Trophoblast cell (in vitro differentiated cells and primary cell): ENCODE results near the gene KCNAB2.

ENCODE experiments used
- DNase-seq, 2 donors: peaks; one replicate each; pipeline ENCODE4 v3.0.0-alpha.2; 2016
- H2AFZ ChIP-seq: 2 replicates; pipeline ENCODE4 v1.6.1; 2013; ENCODE audit warnings: low read length, moderate library complexity, mild to moderate bottlenecking; ENCODE audit not compliant: insufficient read depth, poor library complexity
- H2AK5ac ChIP-seq: 2 replicates; pipeline ENCODE4 v1.6.1; 2013; ENCODE audit warnings: mild to moderate bottlenecking, low read length
- H2BK120ac ChIP-seq: 2 replicates; pipeline ENCODE4 v1.6.1; 2013; ENCODE audit warnings: low read length, mild to moderate bottlenecking, moderate library complexity; ENCODE audit not compliant: insufficient read depth, poor library complexity
- H2BK12ac ChIP-seq: 2 replicates; pipeline ENCODE4 v1.6.1; 2013; ENCODE audit warnings: mild to moderate bottlenecking, low read length, moderate library complexity
- H2BK5ac ChIP-seq: 2 replicates; pipeline ENCODE4 v1.6.1; 2013; ENCODE audit warnings: low read length, low read depth, moderate library complexity, mild to moderate bottlenecking; ENCODE audit not compliant: poor library complexity
- H3K14ac ChIP-seq: 2 replicates; pipeline ENCODE4 v1.6.1; 2013; ENCODE audit warnings: mild to moderate bottlenecking, low read length
- H3K18ac ChIP-seq: 2 replicates; pipeline ENCODE4 v1.6.1; 2013; ENCODE audit warnings: mild to moderate bottlenecking, low read length
- H3K23ac ChIP-seq: 2 replicates; pipeline ENCODE4 v1.6.1; 2013; ENCODE audit warnings: low read length
- H3K27ac ChIP-seq: 2 replicates; pipeline ENCODE4 v1.5.1; 2013; ENCODE audit warnings: low read depth, mild to moderate bottlenecking, inconsistent platforms, low read length, moderate library complexity
- H3K27me3 ChIP-seq: 2 replicates; pipeline ENCODE4 v1.6.1; 2013; ENCODE audit warnings: inconsistent platforms, mild to moderate bottlenecking, low read length, moderate library complexity; ENCODE audit not compliant: insufficient read depth
- H3K36me3 ChIP-seq, 2 experiments: 1 replicate in 1 of 2; 2 replicates in 1 of 2; pipeline ENCODE4 v1.6.1; 2013; ENCODE audit warnings: low read length in 2 of 2, mild to moderate bottlenecking in 2 of 2, moderate library complexity in 1 of 2; ENCODE audit not compliant: insufficient read depth in 2 of 2, control insufficient read depth in 1 of 2
- H3K4ac ChIP-seq: 2 replicates; pipeline ENCODE4 v1.6.1; 2013; ENCODE audit warnings: low read depth, mild to moderate bottlenecking, low read length, moderate library complexity
- H3K4me1 ChIP-seq, 2 experiments: 1 replicate in 1 of 2; 2 replicates in 1 of 2; pipeline ENCODE4 v1.6.1; 2013; ENCODE audit warnings: low read length in 2 of 2, mild to moderate bottlenecking in 2 of 2, moderate library complexity in 1 of 2; ENCODE audit not compliant: insufficient read depth in 2 of 2, control insufficient read depth in 1 of 2
- H3K4me2 ChIP-seq: 2 replicates; pipeline ENCODE4 v1.6.1; 2013; ENCODE audit warnings: inconsistent platforms, mild to moderate bottlenecking, low read length, moderate library complexity
- H3K4me3 ChIP-seq: 2 replicates; pipeline ENCODE4 v1.5.1; 2013; ENCODE audit warnings: mild to moderate bottlenecking, low read depth, low read length, inconsistent platforms
- H3K79me1 ChIP-seq: one replicate; pipeline ENCODE4 v1.6.1; 2013; ENCODE audit warnings: low read length
- H3K79me2 ChIP-seq: 2 replicates; pipeline ENCODE4 v1.6.1; 2013; ENCODE audit warnings: low read length, mild to moderate bottlenecking; ENCODE audit not compliant: control insufficient read depth, insufficient read depth, poor library complexity
- H3K9ac ChIP-seq: 2 replicates; pipeline ENCODE4 v1.6.1; 2013; ENCODE audit warnings: mild to moderate bottlenecking, low read length
- H3K9me3 ChIP-seq: 2 replicates; pipeline ENCODE4 v1.6.1; 2013; ENCODE audit warnings: low read depth, mild to moderate bottlenecking, control low read depth, inconsistent platforms, low read length; ENCODE audit not compliant: insufficient read depth
- H4K12ac ChIP-seq: 2 replicates; pipeline ENCODE4 v1.6.1; 2013; ENCODE audit warnings: low read depth, mild to moderate bottlenecking, low read length, moderate library complexity
- H4K8ac ChIP-seq: 2 replicates; pipeline ENCODE4 v1.6.1; 2013; ENCODE audit warnings: low read depth, mild to moderate bottlenecking, low read length, moderate library complexity
- H4K91ac ChIP-seq: one replicate; pipeline ENCODE4 v1.6.1; 2013; ENCODE audit warnings: low read depth, mild to moderate bottlenecking, low read length, moderate library complexity
- WGBS: extraction: QIAGEN DNeasy Blood & Tissue Kit; methylation state at CpG from one replicate; pipeline ENCODE4 v1.1.7; 2013; ENCODE audit warnings: missing lambda C conversion rate; ENCODE audit not compliant: insufficient read length, insufficient coverage; ENCODE audit errors: extremely low coverage; 5-methylcytosine and 5-hydroxymethylcytosine counted together

KCNAB2 gene

GRCh38 chr1:6002714-6003501 is 42.8 kb upstream of the KCNAB2 start:
- H3K79me1 ChIP-seq: no peaks in the 10 kb centered on the region
- no peak overlapping the region for H4K8ac ChIP-seq
- no peak overlapping the region for H2BK120ac ChIP-seq
- no peak for DNase-seq
- no peak overlapping the region for H3K27ac ChIP-seq
- H3K4me3 ChIP-seq: no peak overlapping the region
- H4K91ac ChIP-seq: no peak overlapping the region
- H3K27me3 ChIP-seq: no peaks in the 10 kb centered on the region
- peaks cover 2% of the 10 kb centered on the region for H3K9me3 ChIP-seq
- H2AK5ac ChIP-seq: no peak overlapping the region
- no peak overlapping the region for H4K12ac ChIP-seq
- H3K79me2 ChIP-seq: no peaks in the 10 kb centered on the region
- H3K14ac ChIP-seq: no peak overlapping the region
- no peak overlapping the region for H3K4me2 ChIP-seq
- H3K23ac ChIP-seq: no peak overlapping the region
- no peaks in the 10 kb centered on the region for H3K36me3 ChIP-seq
- no peak overlapping the region for H2BK12ac ChIP-seq
- no CpG with 5 or more reads among the region's 33 CpGs for WGBS
- H3K4ac ChIP-seq: no peak overlapping the region
- no peak overlapping the region for H2BK5ac ChIP-seq
- no peaks in the 10 kb centered on the region for H3K4me1 ChIP-seq
- H2AFZ ChIP-seq: no peak overlapping the region
- no peak overlapping the region for H3K18ac ChIP-seq
- H3K9ac ChIP-seq: no peak overlapping the region

GRCh38 chr1:6003568-6004411 is 41.9 kb upstream of the KCNAB2 start:
- no peak overlapping the region for H2AFZ ChIP-seq
- H3K14ac ChIP-seq: no peak overlapping the region
- no CpG with 5 or more reads among the region's 24 CpGs for WGBS
- no peak overlapping the region for H3K27ac ChIP-seq
- H3K9me3 ChIP-seq: peaks cover 2% of the 10 kb centered on the region
- H4K91ac ChIP-seq: no peak overlapping the region
- H4K8ac ChIP-seq: no peak overlapping the region
- H3K4me1 ChIP-seq: no peaks in the 10 kb centered on the region
- H2BK5ac ChIP-seq: no peak overlapping the region
- no peaks in the 10 kb centered on the region for H3K27me3 ChIP-seq
- no peaks in the 10 kb centered on the region for H3K79me2 ChIP-seq
- no peak overlapping the region for H3K4me2 ChIP-seq
- H3K4me3 ChIP-seq: no peak overlapping the region
- no peak overlapping the region for H3K9ac ChIP-seq
- H2BK120ac ChIP-seq: no peak overlapping the region
- DNase-seq: no peak
- H3K23ac ChIP-seq: no peak overlapping the region
- no peak overlapping the region for H2BK12ac ChIP-seq
- no peak overlapping the region for H3K4ac ChIP-seq
- no peak overlapping the region for H4K12ac ChIP-seq
- no peak overlapping the region for H2AK5ac ChIP-seq
- H3K18ac ChIP-seq: no peak overlapping the region
- no peaks in the 10 kb centered on the region for H3K79me1 ChIP-seq
- no peaks in the 10 kb centered on the region for H3K36me3 ChIP-seq

GRCh38 chr1:6004412-6005123 is 41.1 kb upstream of the KCNAB2 start:
- no CpG with 5 or more reads among the region's 11 CpGs for WGBS
- no peaks in the 10 kb centered on the region for H3K79me2 ChIP-seq
- no peak overlapping the region for H2AK5ac ChIP-seq

GRCh38 chr1:6005276-6005917 is 40.3 kb upstream of the KCNAB2 start:
- Histone ChIP-seq H4K91ac (no peak overlapping the region), H3K4me1 (no peaks in the 10 kb centered on the region), H2AFZ (no peak overlapping the region), H3K4me2 (no peak overlapping the region), H3K4me3 (no peak overlapping the region), H3K9me3 (no peaks in the 10 kb centered on the region), H3K18ac (no peak overlapping the region), H3K79me1 (no peaks in the 10 kb centered on the region), H3K36me3 (no peaks in the 10 kb centered on the region), H2BK12ac (no peak overlapping the region), H3K27ac (no peak overlapping the region), H3K23ac (no peak overlapping the region), H3K14ac (no peak overlapping the region), H2BK120ac (no peak overlapping the region), H3K79me2 (no peaks in the 10 kb centered on the region), H3K27me3 (no peaks in the 10 kb centered on the region), H4K12ac (no peak overlapping the region), H3K4ac (no peak overlapping the region), H2BK5ac (no peak overlapping the region), H3K9ac (no peak overlapping the region), H4K8ac (no peak overlapping the region), H2AK5ac (no peak overlapping the region)
- no CpG with 5 or more reads among the region's 10 CpGs for WGBS
- no peak for DNase-seq

More at GRCh38 chr1:6004412-6005123, 41.1 kb upstream of the KCNAB2 start:
- Histone ChIP-seq H3K9ac (no peak overlapping the region), H3K18ac (no peak overlapping the region), H3K27ac (no peak overlapping the region), H3K23ac (no peak overlapping the region), H3K14ac (no peak overlapping the region), H4K91ac (no peak overlapping the region), H2BK120ac (no peak overlapping the region), H4K8ac (no peak overlapping the region), H3K27me3 (no peaks in the 10 kb centered on the region), H3K4ac (no peak overlapping the region), H2BK5ac (no peak overlapping the region), H2BK12ac (no peak overlapping the region), H3K4me1 (no peaks in the 10 kb centered on the region), H3K79me1 (no peaks in the 10 kb centered on the region), H3K4me2 (no peak overlapping the region), H3K9me3 (peaks cover 2% of the 10 kb centered on the region), H3K4me3 (no peak overlapping the region), H2AFZ (no peak overlapping the region), H4K12ac (no peak overlapping the region), H3K36me3 (no peaks in the 10 kb centered on the region)
- DNase-seq: no peak
